SU-DHL-6 (cell line): ENCODE measurements around the gene RPS27.

Source experiments
- CTCF ChIP-seq: fragments of 200-600 bp; sonication (generic); IDR thresholded peaks from one replicate; pipeline ENCODE4 v1.5.1; 2017; ENCODE audit warnings: antibody characterized with exemption, mild to moderate bottlenecking, low read length, moderate library complexity; ENCODE audit not compliant: insufficient read depth, poor library complexity, severe bottlenecking
- EZH2phosphoT487 ChIP-seq: fragments of 200-600 bp; sonication (generic), shearing (Covaris generic); conservative IDR thresholded peaks from 2 replicates; pipeline ENCODE4 v1.6.1; 2018; ENCODE audit warnings: mild to moderate bottlenecking, antibody characterized with exemption, low read length, moderate library complexity, mixed read lengths

DNA sequence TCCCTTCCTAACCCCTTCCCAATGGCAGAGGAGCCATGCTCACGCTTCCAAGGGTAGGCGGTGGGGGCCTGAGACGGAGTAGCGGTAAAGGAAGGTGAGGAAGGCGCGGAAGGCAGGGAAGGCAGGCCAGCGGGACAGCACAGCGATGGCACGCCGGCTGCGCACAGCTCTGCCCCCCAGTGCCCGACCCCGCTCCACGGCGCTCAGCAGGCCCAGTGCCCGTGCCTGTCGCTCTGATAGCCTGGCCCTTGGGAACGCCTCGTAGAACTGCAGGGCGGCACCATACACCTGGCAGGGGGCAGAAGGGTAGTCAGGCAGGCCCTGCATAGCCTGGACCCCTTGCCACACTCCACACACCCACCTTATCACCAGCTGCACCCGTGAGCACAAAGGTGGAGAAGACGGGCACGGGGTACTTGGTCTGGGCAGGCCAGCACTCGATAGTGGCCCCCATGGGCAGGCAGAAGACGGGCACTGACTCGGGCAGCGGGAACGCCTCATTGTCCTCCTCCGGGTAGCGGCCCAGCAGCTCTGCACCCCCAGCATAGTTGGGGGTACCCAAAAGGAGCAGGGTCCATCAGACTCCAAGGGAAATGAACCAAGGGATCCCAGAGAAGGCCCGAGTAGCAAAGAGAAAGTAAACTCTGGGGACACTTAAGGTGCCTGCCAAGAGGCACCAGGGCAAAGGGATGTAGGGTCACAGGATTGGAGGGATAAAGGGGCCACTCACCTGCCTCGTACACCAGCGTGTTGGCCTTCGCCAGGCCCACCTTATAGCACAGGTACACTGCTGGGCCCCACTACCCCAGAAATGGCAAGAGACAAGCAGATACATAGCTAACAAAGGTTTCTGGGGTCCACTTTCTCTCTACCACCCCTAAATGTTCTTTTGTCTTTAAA, 48.5 kb upstream of the RPS27 start:
- TF ChIP-seq CTCF (no peak), EZH2phosphoT487 (no peak)
